ENCODE measurements around the gene DOCK3. TPM values are rescaled to one million over a fixed set of nuclear protein-coding genes. Genes with fewer than 3 reads are reported as not detected.
A peak's percentile ranks its signal among the peaks of the same experiment; 100 is the strongest.

DOCK3 gene
- total and polyA plus RNA-seq, 10 of the 15 experiments (the other 5 are each of a cell fraction or from before 2014, with no cell fraction given): 0.02 to 0.52 (median 0.04) TPM; not detected in 5

GRCh38 chr3:51391075-51391565 lies 716.4 kb downstream of the DOCK3 start, which contains the start of gene RBM15B (continued):
- TF ChIP-seq SKIL (IDR thresholded peaks at IDR 0.05; ENCODE audit: low read depth, poor library complexity, severe bottlenecking) (no peak), NR2C2 (IDR thresholded peaks at IDR 0.05; ENCODE audit: borderline replicate concordance, control insufficient read depth, insufficient read length, low read depth) (no peak), CHD2 (IDR thresholded peaks at IDR 0.05; ENCODE audit: borderline replicate concordance, low read depth, low read length) (peak; percentile 59; the same call in 1 of the 2 replicates), GATAD2B (conservative IDR thresholded peaks at IDR 0.05; ENCODE audit: low read depth) (peak; percentile 82), RAD51 (IDR thresholded peaks at IDR 0.05) (peak; percentile 82), RBBP5 (conservative IDR thresholded peaks at IDR 0.05) (no peak), ZNF274 (IDR thresholded peaks at IDR 0.05; ENCODE audit: insufficient read depth, insufficient read length) (no peak), NRF1 (conservative IDR thresholded peaks at IDR 0.05; ENCODE audit: low read depth, low read length) (no peak), SUZ12 (IDR thresholded peaks at IDR 0.05; ENCODE audit: unreplicated experiment) (no peak), EZH2 (IDR thresholded peaks at IDR 0.05; ENCODE audit: borderline replicate concordance, control insufficient read depth, low read depth, low read length) (no peak), POLR2AphosphoS2 (IDR thresholded peaks at IDR 0.05; ENCODE audit: low read depth, low read length) (peak; percentile 69; the same call in 1 of the 2 replicates), RUNX3 (IDR thresholded peaks at IDR 0.05; ENCODE audit: low read length) (peak; percentile 68; the same call in 1 of the 2 replicates), ZBED1 (IDR thresholded peaks at IDR 0.05; ENCODE audit: borderline replicate concordance) (no peak), KAT2A (conservative IDR thresholded peaks at IDR 0.05; ENCODE audit: control insufficient read depth, low read depth, low read length) (no peak), KLF5 (IDR thresholded peaks at IDR 0.05; ENCODE audit: partially characterized antibody) (no peak), FOS (IDR thresholded peaks at IDR 0.05; ENCODE audit: borderline replicate concordance, extremely low read depth, insufficient read length) (no peak)
- TF ChIP-seq, protein P1, sequence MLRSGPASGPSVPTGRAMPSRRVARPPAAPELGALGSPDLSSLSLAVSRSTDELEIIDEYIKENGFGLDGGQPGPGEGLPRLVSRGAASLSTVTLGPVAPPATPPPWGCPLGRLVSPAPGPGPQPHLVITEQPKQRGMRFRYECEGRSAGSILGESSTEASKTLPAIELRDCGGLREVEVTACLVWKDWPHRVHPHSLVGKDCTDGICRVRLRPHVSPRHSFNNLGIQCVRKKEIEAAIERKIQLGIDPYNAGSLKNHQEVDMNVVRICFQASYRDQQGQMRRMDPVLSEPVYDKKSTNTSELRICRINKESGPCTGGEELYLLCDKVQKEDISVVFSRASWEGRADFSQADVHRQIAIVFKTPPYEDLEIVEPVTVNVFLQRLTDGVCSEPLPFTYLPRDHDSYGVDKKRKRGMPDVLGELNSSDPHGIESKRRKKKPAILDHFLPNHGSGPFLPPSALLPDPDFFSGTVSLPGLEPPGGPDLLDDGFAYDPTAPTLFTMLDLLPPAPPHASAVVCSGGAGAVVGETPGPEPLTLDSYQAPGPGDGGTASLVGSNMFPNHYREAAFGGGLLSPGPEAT (IDR thresholded peaks at IDR 0.05; ENCODE audit: low read depth): no peak
- TF ChIP-seq, protein P2, sequence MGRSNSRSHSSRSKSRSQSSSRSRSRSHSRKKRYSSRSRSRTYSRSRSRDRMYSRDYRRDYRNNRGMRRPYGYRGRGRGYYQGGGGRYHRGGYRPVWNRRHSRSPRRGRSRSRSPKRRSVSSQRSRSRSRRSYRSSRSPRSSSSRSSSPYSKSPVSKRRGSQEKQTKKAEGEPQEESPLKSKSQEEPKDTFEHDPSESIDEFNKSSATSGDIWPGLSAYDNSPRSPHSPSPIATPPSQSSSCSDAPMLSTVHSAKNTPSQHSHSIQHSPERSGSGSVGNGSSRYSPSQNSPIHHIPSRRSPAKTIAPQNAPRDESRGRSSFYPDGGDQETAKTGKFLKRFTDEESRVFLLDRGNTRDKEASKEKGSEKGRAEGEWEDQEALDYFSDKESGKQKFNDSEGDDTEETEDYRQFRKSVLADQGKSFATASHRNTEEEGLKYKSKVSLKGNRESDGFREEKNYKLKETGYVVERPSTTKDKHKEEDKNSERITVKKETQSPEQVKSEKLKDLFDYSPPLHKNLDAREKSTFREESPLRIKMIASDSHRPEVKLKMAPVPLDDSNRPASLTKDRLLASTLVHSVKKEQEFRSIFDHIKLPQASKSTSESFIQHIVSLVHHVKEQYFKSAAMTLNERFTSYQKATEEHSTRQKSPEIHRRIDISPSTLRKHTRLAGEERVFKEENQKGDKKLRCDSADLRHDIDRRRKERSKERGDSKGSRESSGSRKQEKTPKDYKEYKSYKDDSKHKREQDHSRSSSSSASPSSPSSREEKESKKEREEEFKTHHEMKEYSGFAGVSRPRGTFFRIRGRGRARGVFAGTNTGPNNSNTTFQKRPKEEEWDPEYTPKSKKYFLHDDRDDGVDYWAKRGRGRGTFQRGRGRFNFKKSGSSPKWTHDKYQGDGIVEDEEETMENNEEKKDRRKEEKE (IDR thresholded peaks at IDR 0.05): no peak
- TF ChIP-seq, protein P3, sequence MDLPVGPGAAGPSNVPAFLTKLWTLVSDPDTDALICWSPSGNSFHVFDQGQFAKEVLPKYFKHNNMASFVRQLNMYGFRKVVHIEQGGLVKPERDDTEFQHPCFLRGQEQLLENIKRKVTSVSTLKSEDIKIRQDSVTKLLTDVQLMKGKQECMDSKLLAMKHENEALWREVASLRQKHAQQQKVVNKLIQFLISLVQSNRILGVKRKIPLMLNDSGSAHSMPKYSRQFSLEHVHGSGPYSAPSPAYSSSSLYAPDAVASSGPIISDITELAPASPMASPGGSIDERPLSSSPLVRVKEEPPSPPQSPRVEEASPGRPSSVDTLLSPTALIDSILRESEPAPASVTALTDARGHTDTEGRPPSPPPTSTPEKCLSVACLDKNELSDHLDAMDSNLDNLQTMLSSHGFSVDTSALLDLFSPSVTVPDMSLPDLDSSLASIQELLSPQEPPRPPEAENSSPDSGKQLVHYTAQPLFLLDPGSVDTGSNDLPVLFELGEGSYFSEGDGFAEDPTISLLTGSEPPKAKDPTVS (IDR thresholded peaks at IDR 0.05; ENCODE audit: low read depth, low read length): no peak; the same call in 1 of the 2 replicates
- TF ChIP-seq, protein P4, sequence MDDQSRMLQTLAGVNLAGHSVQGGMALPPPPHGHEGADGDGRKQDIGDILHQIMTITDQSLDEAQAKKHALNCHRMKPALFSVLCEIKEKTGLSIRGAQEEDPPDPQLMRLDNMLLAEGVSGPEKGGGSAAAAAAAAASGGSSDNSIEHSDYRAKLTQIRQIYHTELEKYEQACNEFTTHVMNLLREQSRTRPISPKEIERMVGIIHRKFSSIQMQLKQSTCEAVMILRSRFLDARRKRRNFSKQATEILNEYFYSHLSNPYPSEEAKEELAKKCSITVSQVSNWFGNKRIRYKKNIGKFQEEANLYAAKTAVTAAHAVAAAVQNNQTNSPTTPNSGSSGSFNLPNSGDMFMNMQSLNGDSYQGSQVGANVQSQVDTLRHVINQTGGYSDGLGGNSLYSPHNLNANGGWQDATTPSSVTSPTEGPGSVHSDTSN (IDR thresholded peaks at IDR 0.05; ENCODE audit: insufficient replicate concordance, low read depth, low read length): no peak
